MCF 10A (cell line): ENCODE measurements around the gene NDST3. TPM values are rescaled to one million over a fixed set of nuclear protein-coding genes. Genes with fewer than 3 reads are reported as not detected.

Experiments
- BruUV-seq: library from RNA; stranded (reverse); fragments of 400-500 nt; replicated peaks from 2 replicates; lab custom pipeline; 2021; lab: Mats Ljungman, UMichigan
- CTCF ChIA-PET: fragments of 300-600 bp; sonication (Branson Sonifier 250); formaldehyde crosslinking; extraction: SDS; loops from one replicate; lab custom pipeline; 2021; ENCODE audit warnings: antibody characterized with exemption, inconsistent platforms; lab: Yijun Ruan, JAX
- POLR2A ChIA-PET: fragments of 300-600, 350-650 bp; sonication (Branson Sonifier 250); formaldehyde crosslinking; extraction: SDS; loops from one replicate; lab custom pipeline; 2020; ENCODE audit warnings: antibody characterized with exemption, inconsistent platforms; lab: Yijun Ruan, JAX
- DNase-seq: peaks from one replicate; pipeline ENCODE4 v3.0.0-alpha.2; 2018; ENCODE audit not compliant: unreplicated experiment
- H3K27ac Mint-ChIP-seq: one replicate; pipeline ENCODE4 v1.8.0; 2022; ENCODE audit warnings: mild to moderate bottlenecking, low read depth, mixed read lengths; ENCODE audit not compliant: unreplicated experiment
- H3K27me3 Mint-ChIP-seq: one replicate; pipeline ENCODE4 v1.8.0; 2022; ENCODE audit warnings: mixed read lengths; ENCODE audit not compliant: insufficient read depth, unreplicated experiment
- H3K36me3 Mint-ChIP-seq: one replicate; pipeline ENCODE4 v1.8.0; 2022; ENCODE audit warnings: mild to moderate bottlenecking, moderate library complexity, mixed read lengths; ENCODE audit not compliant: insufficient read depth, unreplicated experiment
- H3K4me1 Mint-ChIP-seq: one replicate; pipeline ENCODE4 v1.8.0; 2022; ENCODE audit warnings: mixed read lengths; ENCODE audit not compliant: insufficient read depth, unreplicated experiment
- H3K4me3 Mint-ChIP-seq: one replicate; pipeline ENCODE4 v1.8.0; 2022; ENCODE audit warnings: mild to moderate bottlenecking, moderate library complexity, mixed read lengths; ENCODE audit not compliant: unreplicated experiment
- H3K9me3 Mint-ChIP-seq: one replicate; pipeline ENCODE4 v1.8.0; 2022; ENCODE audit warnings: mixed read lengths; ENCODE audit not compliant: unreplicated experiment
- intact Hi-C: fragments of 100-400 bp; cut with micrococcal nuclease; formaldehyde crosslinking; loops from 2 replicates; pipeline ENCODE4 v1.14.1; 2022
- total RNA-seq: library from RNA; stranded (reverse); gene quantifications from 2 replicates; pipeline ENCODE4 v1.2.3, GENCODE V29; 2022
- TF ChIP-seq, protein P1 (sequence below): fragments of 200-600 bp; IDR thresholded peaks from one replicate; pipeline ENCODE4 v1.8.0; 2022; ENCODE audit warnings: antibody characterized with exemption, mild to moderate bottlenecking; ENCODE audit not compliant: unreplicated experiment

The NDST3 gene
- total RNA-seq, 1 experiment from 2014 or later: not detected

DNA sequence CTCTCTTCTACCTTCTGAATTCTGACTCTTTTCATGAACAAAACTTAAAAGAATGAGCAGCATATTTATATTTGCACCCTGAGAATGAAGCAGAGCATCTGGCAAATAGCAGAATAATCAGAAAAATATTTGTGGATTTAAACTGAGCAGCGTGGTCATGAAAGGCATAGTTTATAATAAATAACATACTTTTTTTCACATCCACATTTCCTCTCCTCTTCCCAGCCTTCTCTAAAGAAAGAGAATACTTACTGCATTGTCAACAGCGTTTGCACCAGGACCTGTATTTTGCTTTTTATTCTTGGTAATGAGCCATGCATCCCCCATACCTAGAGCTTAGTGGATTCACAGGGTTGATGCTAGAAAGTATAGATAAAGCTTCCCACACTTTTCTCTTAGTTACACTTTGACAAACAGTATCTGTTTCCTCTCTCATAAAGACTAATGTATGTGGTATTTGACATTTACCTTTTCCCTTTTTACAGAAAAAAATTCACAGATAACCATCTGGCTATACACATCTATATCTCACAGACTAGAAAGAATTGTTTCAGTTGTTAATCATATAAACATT, 187.0 kb downstream of the NDST3 start:
- DNase-seq: no peak
- BruUV-seq: no TSS peak
- no peaks in the 10 kb centered on the region for H3K4me1 Mint-ChIP-seq
- intact Hi-C loops: loop anchor here (5.0 kb wide), 1 partner anchor 189 kb away; the partner anchor contains the start of gene NDST3
- ChIA-PET POLR2A (no interaction called here), CTCF (interaction anchor here (0.5 to 6.4 kb wide), 5 partner anchors 11 to 1087 kb away, joined by 3 to 42 read pairs (median 4); partner anchors contain the start of gene NDST3)
- TF ChIP-seq, protein P1, sequence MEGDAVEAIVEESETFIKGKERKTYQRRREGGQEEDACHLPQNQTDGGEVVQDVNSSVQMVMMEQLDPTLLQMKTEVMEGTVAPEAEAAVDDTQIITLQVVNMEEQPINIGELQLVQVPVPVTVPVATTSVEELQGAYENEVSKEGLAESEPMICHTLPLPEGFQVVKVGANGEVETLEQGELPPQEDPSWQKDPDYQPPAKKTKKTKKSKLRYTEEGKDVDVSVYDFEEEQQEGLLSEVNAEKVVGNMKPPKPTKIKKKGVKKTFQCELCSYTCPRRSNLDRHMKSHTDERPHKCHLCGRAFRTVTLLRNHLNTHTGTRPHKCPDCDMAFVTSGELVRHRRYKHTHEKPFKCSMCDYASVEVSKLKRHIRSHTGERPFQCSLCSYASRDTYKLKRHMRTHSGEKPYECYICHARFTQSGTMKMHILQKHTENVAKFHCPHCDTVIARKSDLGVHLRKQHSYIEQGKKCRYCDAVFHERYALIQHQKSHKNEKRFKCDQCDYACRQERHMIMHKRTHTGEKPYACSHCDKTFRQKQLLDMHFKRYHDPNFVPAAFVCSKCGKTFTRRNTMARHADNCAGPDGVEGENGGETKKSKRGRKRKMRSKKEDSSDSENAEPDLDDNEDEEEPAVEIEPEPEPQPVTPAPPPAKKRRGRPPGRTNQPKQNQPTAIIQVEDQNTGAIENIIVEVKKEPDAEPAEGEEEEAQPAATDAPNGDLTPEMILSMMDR: no peak
- H3K27me3 Mint-ChIP-seq: no peaks in the 10 kb centered on the region
- no peaks in the 10 kb centered on the region for H3K9me3 Mint-ChIP-seq
- H3K36me3 Mint-ChIP-seq: no peaks in the 10 kb centered on the region
- no peak overlapping the region for H3K4me3 Mint-ChIP-seq
- H3K27ac Mint-ChIP-seq: no peak overlapping the region

DNA sequence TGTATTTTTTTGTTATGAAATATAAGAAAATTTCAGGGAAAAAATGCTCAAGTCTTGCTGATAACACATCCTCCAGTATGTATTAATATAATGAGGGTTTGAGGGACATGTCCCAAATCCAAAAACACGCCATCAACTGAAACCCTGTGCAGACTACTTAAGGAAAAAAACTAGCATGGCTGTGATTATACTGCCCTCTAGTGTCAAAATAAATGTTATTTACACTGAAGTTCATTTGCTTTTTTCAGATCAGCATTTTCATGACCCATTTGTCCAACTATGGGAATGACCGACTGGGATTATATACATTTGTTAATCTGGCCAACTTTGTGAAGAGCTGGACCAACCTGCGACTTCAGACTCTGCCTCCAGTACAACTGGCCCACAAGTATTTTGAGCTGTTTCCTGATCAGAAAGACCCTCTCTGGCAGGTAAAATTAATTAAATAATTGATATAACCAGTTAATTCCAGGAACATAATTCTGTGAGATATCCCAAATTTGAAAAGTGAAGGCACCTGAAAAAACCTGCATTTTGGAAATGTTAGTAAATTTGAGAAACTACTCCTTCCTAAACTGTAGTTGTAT, 190.1 kb downstream of the NDST3 start:
- peak; percentile 75 for DNase-seq
- POLR2A ChIA-PET: interaction anchor here (1.1 kb wide), 1 partner anchor 147 kb away, joined by 3 read pairs; no protein-coding TSS in a partner anchor
- no peaks in the 10 kb centered on the region for H3K4me1 Mint-ChIP-seq
- H3K4me3 Mint-ChIP-seq: no peak overlapping the region
- no peaks in the 10 kb centered on the region for H3K36me3 Mint-ChIP-seq
- no peaks in the 10 kb centered on the region for H3K27me3 Mint-ChIP-seq
- no peaks in the 10 kb centered on the region for H3K9me3 Mint-ChIP-seq
- intact Hi-C loops: loop anchor here (1.0 to 5.0 kb wide), 4 partner anchors 147 to 1866 kb away; partner anchors contain the start of gene NDST3
- CTCF ChIA-PET: interaction anchor here (0.6 to 6.4 kb wide), 28 partner anchors 9 to 1090 kb away, joined by 3 to 42 read pairs (median 3); partner anchors contain the start of gene NDST3
- TF ChIP-seq, protein P1: peak; percentile 70
- H3K27ac Mint-ChIP-seq: no peak overlapping the region
- BruUV-seq: no TSS peak

DNA sequence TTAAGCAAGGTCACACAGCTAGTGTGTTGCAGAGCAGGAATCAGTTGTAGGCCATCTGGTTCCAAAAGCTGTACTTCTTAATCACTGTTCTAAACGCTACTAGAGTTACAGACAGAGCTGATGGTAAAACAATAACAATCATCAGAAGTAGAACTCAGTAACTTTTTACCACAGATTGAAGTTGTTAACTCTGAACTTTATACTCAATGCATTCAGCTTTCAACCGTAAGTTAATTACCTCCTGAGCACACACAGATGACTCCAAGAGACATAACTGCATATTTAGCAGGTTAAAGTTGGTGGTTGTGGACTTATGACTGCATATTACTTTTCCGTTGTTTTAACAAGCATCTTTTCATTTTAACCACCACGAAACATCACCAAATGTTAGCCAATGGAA, 191.2 kb downstream of the NDST3 start:
- CTCF ChIA-PET: interaction anchor here (0.6 to 6.4 kb wide), 10 partner anchors 10 to 1867 kb away, joined by 3 to 42 read pairs (median 6); no protein-coding TSS in a partner anchor
- TF ChIP-seq, protein P1: no peak
- no peaks in the 10 kb centered on the region for H3K9me3 Mint-ChIP-seq
- H3K36me3 Mint-ChIP-seq: no peaks in the 10 kb centered on the region
- no TSS peak for BruUV-seq
- no peak overlapping the region for H3K27ac Mint-ChIP-seq
- POLR2A ChIA-PET: interaction anchor here (1.1 kb wide), 1 partner anchor 149 kb away, joined by 3 read pairs; no protein-coding TSS in a partner anchor
- no peaks in the 10 kb centered on the region for H3K27me3 Mint-ChIP-seq
- H3K4me3 Mint-ChIP-seq: no peak overlapping the region
- DNase-seq: no peak
- H3K4me1 Mint-ChIP-seq: no peaks in the 10 kb centered on the region
- intact Hi-C loops: loop anchor here (2.0 kb wide), 1 partner anchor 1867 kb away; no protein-coding TSS in a partner anchor

DNA sequence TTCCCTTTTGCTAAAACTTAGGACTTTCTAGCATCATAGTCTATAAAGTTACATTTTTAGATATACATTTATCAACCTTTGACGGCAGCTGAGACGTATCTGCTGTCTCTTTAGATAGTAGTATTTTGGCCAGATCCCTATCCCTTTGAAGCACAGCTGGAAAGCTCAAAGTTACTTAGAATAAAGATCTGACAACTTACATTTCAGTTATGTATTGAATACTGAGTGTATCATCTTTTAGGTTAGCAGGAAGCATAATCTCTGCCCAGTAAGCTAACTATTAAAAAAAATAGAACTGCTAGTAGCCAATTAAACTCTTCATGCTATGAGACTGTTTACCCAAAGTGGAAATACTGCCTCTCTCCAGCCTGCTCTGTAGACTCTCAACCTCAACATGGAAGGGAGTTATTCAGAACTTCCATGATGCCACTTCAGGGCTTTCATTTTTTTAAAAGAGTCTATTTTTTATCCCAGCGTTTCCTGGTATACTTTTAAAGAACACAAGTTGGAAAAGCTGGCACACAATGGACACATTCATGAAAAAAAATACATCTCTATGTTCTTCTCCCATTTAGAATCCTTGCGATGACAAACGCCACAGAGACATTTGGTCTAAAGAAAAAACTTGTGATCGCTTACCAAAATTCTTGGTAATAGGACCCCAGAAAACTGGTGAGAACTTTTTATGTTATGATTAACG, 192.2 kb downstream of the NDST3 start:
- TF ChIP-seq, protein P1: no peak
- no peaks in the 10 kb centered on the region for H3K9me3 Mint-ChIP-seq
- no peaks in the 10 kb centered on the region for H3K4me1 Mint-ChIP-seq
- intact Hi-C loops: no loop called here
- H3K27ac Mint-ChIP-seq: no peak overlapping the region
- BruUV-seq: no TSS peak
- DNase-seq: no peak
- H3K36me3 Mint-ChIP-seq: no peaks in the 10 kb centered on the region
- CTCF ChIA-PET: interaction anchor here (0.7 to 6.4 kb wide), 4 partner anchors 14 to 1868 kb away, joined by 3 to 42 read pairs (median 9); no protein-coding TSS in a partner anchor
- H3K27me3 Mint-ChIP-seq: no peaks in the 10 kb centered on the region
- H3K4me3 Mint-ChIP-seq: no peak overlapping the region
- POLR2A ChIA-PET: no interaction called here
